ENCODE results near the gene CACNG3. TPM values are rescaled to one million over a fixed set of nuclear protein-coding genes. Genes with fewer than 3 reads are reported as not detected.

The CACNG3 gene
- total RNA-seq, 1 experiment from 2014 or later, result not detected

DNA sequence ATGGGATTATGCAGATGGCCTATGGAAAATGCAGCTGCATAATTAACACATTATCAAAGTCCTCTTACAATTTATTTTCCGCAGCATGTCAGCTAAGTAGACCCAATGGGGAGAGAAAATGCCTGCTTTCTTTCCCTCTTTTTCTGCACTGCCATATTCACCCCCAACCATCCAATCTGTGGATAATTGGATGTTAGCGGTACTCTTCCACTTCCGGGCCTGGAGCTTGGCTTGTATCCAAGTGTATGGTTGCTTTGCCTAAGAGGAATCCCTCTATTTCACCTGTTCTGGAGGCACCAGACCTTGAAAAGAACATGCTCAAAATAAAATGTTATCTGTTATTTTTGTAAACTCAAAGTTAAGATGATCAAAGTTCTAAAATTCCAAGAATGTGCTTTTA is 41.1 kb upstream of the CACNG3 start:
- H3K79me2 ChIP-seq (ENCODE audit: low read length), result no peaks in the 10 kb centered on the region
- no peak for ATAC-seq

GRCh38 chr16:24216961-24217360 is 39.2 kb upstream of the CACNG3 start:
- Histone ChIP-seq H3K4me3 (ENCODE audit: low read length) (no peak overlapping the region), H3K9me2 (replicated peaks; ENCODE audit: low read length) (no peaks in the 10 kb centered on the region), H3K9me3 (ENCODE audit: low read length) (no peaks in the 10 kb centered on the region), H3K36me3 (ENCODE audit: low read depth, low read length) (no peaks in the 10 kb centered on the region), H3K79me2 (ENCODE audit: low read length) (no peaks in the 10 kb centered on the region), H3K27me3 (ENCODE audit: low read length) (peaks cover 20% of the 10 kb centered on the region), H3K9ac (ENCODE audit: low read length) (no peak overlapping the region), H3K27ac (ENCODE audit: low read length) (no peak overlapping the region), H3F3A (ENCODE audit: low read length, unreplicated experiment) (no peaks in the 10 kb centered on the region), H3K4me2 (ENCODE audit: low read length) (no peak overlapping the region), H3K4me1 (ENCODE audit: insufficient read depth, low read length) (no peaks in the 10 kb centered on the region), H4K20me1 (ENCODE audit: low read length) (no peaks in the 10 kb centered on the region), H2AFZ (ENCODE audit: low read length) (no peak overlapping the region)
- intact Hi-C loops (cut with micrococcal nuclease), result no loop called here
- no peak for ATAC-seq
- ChIA-PET CTCF (no interaction called here), POLR2A (ENCODE audit: unreplicated experiment) (no interaction called here)
- BruUV-seq (replicated peaks), result no TSS peak
- no peak for DNase-seq
- TF ChIP-seq EZH2 (IDR thresholded peaks at IDR 0.05; ENCODE audit: low read length, unreplicated experiment), result no peak
- TF ChIP-seq CTCF (conservative IDR thresholded peaks at IDR 0.05; ENCODE audit: low read depth, low read length), result no peak
- no peak for TF ChIP-seq EZH2phosphoT487 (IDR thresholded peaks at IDR 0.05; ENCODE audit: borderline replicate concordance, low read length)

More for the DNA sequence above, 41.1 kb upstream of the CACNG3 start:
- H3K9ac ChIP-seq (ENCODE audit: low read length), result no peak overlapping the region
- no peak for DNase-seq
- no TSS peak for BruUV-seq (replicated peaks)
- no peak overlapping the region for H3K4me2 ChIP-seq (ENCODE audit: low read length)
- H3K27me3 ChIP-seq (ENCODE audit: low read length), result peaks cover 29% of the 10 kb centered on the region
- no peaks in the 10 kb centered on the region for H3F3A ChIP-seq (ENCODE audit: low read length, unreplicated experiment)
- no peaks in the 10 kb centered on the region for H4K20me1 ChIP-seq (ENCODE audit: low read length)
- H3K27ac ChIP-seq (ENCODE audit: low read length), result no peak overlapping the region
- ChIA-PET POLR2A (ENCODE audit: unreplicated experiment) (no interaction called here), CTCF (no interaction called here)
- H3K4me3 ChIP-seq (ENCODE audit: low read length), result no peak overlapping the region
- no peaks in the 10 kb centered on the region for H3K4me1 ChIP-seq (ENCODE audit: insufficient read depth, low read length)
- TF ChIP-seq EZH2 (IDR thresholded peaks at IDR 0.05; ENCODE audit: low read length, unreplicated experiment) (no peak), CTCF (conservative IDR thresholded peaks at IDR 0.05; ENCODE audit: low read depth, low read length) (no peak), EZH2phosphoT487 (IDR thresholded peaks at IDR 0.05; ENCODE audit: borderline replicate concordance, low read length) (no peak)
- H3K36me3 ChIP-seq (ENCODE audit: low read depth, low read length), result no peaks in the 10 kb centered on the region
- H2AFZ ChIP-seq (ENCODE audit: low read length), result no peak overlapping the region
- H3K9me3 ChIP-seq (ENCODE audit: low read length), result no peaks in the 10 kb centered on the region
- H3K9me2 ChIP-seq (replicated peaks; ENCODE audit: low read length), result no peaks in the 10 kb centered on the region
- intact Hi-C loops (cut with micrococcal nuclease), result no loop called here

GRCh38 chr16:24217461-24217860 is 38.7 kb upstream of the CACNG3 start:
- CTCF ChIA-PET, result no interaction called here
- DNase-seq, result no peak
- Histone ChIP-seq H3K79me2 (ENCODE audit: low read length) (no peaks in the 10 kb centered on the region), H4K20me1 (ENCODE audit: low read length) (no peaks in the 10 kb centered on the region), H3K9me3 (ENCODE audit: low read length) (no peaks in the 10 kb centered on the region), H2AFZ (ENCODE audit: low read length) (no peak overlapping the region), H3K4me1 (ENCODE audit: insufficient read depth, low read length) (no peaks in the 10 kb centered on the region), H3K4me3 (ENCODE audit: low read length) (no peak overlapping the region), H3K9ac (ENCODE audit: low read length) (no peak overlapping the region), H3K27ac (ENCODE audit: low read length) (no peak overlapping the region), H3F3A (ENCODE audit: low read length, unreplicated experiment) (no peaks in the 10 kb centered on the region), H3K4me2 (ENCODE audit: low read length) (no peak overlapping the region), H3K36me3 (ENCODE audit: low read depth, low read length) (no peaks in the 10 kb centered on the region), H3K27me3 (ENCODE audit: low read length) (peaks cover 20% of the 10 kb centered on the region), H3K9me2 (replicated peaks; ENCODE audit: low read length) (no peaks in the 10 kb centered on the region)
- no TSS peak for BruUV-seq (replicated peaks)
- intact Hi-C loops (cut with micrococcal nuclease), result no loop called here
- ATAC-seq, result no peak
- no peak for TF ChIP-seq EZH2phosphoT487 (IDR thresholded peaks at IDR 0.05; ENCODE audit: borderline replicate concordance, low read length)
- TF ChIP-seq CTCF (conservative IDR thresholded peaks at IDR 0.05; ENCODE audit: low read depth, low read length), result no peak
- no peak for TF ChIP-seq EZH2 (IDR thresholded peaks at IDR 0.05; ENCODE audit: low read length, unreplicated experiment)
- POLR2A ChIA-PET (ENCODE audit: unreplicated experiment), result no interaction called here

Data from PC-3 (cell line).